ACHN (cell line): Measurements from ENCODE around the gene SUSD2.
"Not testable (repeated sequence)": the region's sequence is repeated elsewhere in the genome, so short reads cannot be mapped to it uniquely, and the experiment has no call there.

Experiments used
- DNase-seq: peaks from one replicate; pipeline ENCODE4 v3.0.0-alpha.2; 2015
- in situ Hi-C: cut with HindIII; loops from 2 replicates; pipeline ENCODE4 v1.10.0; 2017; ENCODE audit warnings: low sequenced_read_pairs, low pct_ligation_motif_present, low pct_unique_long_range_greater_than_20kb

SUSD2 gene

GRCh38 chr22:24230911-24231656 lies 49.8 kb downstream of the SUSD2 start:
- DNase-seq: peak; percentile 9
- in situ Hi-C loops: no loop called here

- in situ Hi-C loops: no loop called here
- DNase-seq: no peak
Measured at GRCh38 chr22:24231706-24232105, 50.4 kb downstream of the SUSD2 start.

DNA sequence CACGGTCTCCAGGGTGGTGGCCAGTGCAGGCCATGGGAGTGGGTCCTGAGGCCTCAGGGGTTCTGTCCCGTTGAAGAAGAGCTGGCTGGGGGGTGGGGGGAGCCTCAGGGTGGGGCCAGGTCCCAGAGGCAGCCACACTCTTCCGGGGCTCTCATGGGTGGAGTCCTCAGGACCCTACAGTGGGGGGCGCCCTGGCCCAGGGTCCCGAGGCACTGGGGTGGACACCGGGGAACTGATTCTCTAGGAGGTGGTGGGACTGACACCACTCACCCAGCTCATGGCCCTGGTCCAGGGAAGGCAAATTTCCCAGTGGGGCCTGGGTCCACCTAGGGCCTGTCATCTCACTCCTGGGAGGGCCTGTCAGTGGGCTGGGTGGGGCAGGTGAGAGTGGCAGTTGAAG lies 50.8 kb downstream of the SUSD2 start:
- in situ Hi-C loops: no loop called here
- no peak for DNase-seq

- in situ Hi-C loops: no loop called here
- DNase-seq: no peak
Measured at GRCh38 chr22:24232725-24233124, 51.4 kb downstream of the SUSD2 start.

- DNase-seq: no peak
- in situ Hi-C loops: no loop called here
Measured at GRCh38 chr22:24233235-24233634, 51.9 kb downstream of the SUSD2 start.

DNA sequence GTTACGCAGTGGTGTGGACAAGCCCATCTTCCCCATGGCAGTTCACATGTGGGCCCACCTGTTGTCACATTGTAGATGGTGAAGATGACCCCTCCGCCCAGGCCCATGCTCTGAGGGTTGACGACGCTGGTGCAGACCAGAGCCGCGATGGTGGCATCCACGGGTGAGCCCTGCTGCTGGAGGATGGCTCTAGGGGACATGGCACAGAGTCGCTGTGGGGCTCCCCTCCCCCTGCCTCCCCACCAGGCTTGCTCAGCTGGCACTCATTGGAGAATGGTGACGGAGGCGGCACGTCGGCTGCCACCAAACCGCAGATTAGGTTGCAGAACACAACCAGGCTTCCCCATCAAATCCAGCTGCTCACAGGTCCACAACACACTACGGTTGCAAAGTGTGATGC lies 52.5 kb downstream of the SUSD2 start:
- no peak for DNase-seq
- in situ Hi-C loops: no loop called here

DNA sequence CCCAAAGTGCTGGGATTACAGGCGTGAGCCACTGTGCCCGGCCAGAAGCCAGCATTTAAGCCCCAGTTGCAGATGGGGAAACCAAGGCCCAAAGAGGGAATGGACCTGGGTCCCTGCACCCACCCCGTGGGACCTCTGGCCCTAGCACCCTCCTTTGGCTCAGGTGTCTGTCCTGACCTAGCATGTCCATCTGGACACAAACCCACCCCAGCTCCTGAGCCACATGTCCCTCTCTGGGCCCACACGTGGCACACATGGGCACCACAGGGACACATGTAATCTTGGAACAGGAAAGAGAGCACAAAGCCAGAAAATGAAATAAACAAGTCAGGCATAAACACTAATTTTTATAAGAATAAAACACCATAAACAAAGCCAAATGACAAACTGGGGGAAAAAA lies 54.0 kb downstream of the SUSD2 start:
- in situ Hi-C loops: no loop called here
- no peak for DNase-seq

DNA sequence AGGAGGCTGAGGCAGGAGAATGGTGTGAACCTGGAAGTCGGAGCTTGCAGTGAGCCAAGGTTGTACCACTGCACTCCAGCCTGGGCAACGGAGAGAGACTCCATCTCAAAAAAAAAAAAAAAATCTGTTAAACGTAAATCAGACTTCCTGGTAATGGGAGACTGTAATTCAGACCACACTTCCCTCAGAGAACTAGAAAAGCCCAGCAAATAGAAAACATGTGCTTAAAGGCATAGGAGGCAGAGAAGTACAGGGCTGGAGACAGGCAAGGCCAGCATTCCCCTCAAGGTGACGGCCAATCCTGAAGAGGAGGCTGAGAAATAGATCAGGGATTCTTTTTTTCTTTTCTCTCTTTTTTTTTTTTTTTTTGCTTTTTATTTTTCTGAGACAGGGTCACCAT lies 55.4 kb downstream of the SUSD2 start:
- in situ Hi-C loops: no loop called here
- no peak for DNase-seq

DNA sequence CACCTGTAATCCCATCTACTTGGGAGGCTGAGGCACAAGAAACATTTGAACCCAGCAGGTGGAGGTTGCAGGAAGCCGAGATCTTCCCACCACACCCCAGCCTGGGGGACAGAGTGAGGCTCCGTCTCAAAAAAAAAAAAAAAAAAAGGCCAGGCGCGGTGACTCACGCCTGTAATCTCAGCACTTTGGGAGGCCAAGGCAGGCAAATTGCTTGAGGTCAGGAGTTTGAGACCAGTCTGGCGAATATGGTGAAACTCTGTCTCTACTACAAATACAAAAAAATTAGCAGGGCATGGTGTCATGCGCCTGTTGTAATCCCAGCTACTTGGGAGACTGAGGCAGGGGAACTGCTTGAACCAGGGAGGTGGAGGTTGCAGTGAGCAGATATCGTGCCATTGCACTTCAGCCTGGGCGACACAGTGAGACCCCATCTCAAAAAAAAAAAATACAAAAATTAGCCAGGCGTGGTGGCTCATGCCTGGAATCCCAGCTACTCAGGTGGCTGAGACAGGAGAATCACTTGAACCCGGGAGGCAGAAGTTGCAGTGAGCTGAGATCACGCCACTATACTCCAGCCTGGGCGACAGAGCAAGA lies 56.9 kb downstream of the SUSD2 start:
- in situ Hi-C loops: not testable (repeated sequence)

More for the DNA sequence above, 56.9 kb downstream of the SUSD2 start:
- DNase-seq: not testable (repeated sequence)
